BLaER1 treated with 17β-estradiol and CSF1 and Interleukin-3, amounts not matched to agents 10 nM and 100 nM (cell line): ENCODE results near the gene RMC1.
"Not testable (repeated sequence)": the region's sequence is repeated elsewhere in the genome, so short reads cannot be mapped to it uniquely, and the experiment has no call there.

ENCODE experiments used
- H3K27ac ChIP-seq, 11 experiments: shearing (Covaris generic); formaldehyde crosslinking; 2 replicates each; pipeline ENCODE4 v1.8.1; 2022
- H3K27me3 ChIP-seq, 11 experiments: shearing (Covaris generic); formaldehyde crosslinking; 2 replicates each; pipeline ENCODE4 v1.8.1; 2022
- H3K36me3 ChIP-seq, 11 experiments: shearing (Covaris generic); formaldehyde crosslinking; 2 replicates each; pipeline ENCODE4 v1.8.1; 2022
- H3K4me1 ChIP-seq, 10 experiments: shearing (Covaris generic); formaldehyde crosslinking; 2 replicates each; pipeline ENCODE4 v1.8.1; 2022
- H3K4me2 ChIP-seq, 11 experiments: shearing (Covaris generic); formaldehyde crosslinking; 2 replicates each; pipeline ENCODE4 v1.8.1; 2022
- H3K4me3 ChIP-seq, 10 experiments: shearing (Covaris generic); formaldehyde crosslinking; 2 replicates each; pipeline ENCODE4 v1.8.1; 2022
- H3K9ac ChIP-seq, 11 experiments: shearing (Covaris generic); formaldehyde crosslinking; 2 replicates each; pipeline ENCODE4 v1.8.1; 2022
- H3K9me3 ChIP-seq, 11 experiments: shearing (Covaris generic); formaldehyde crosslinking; replicated peaks in 1 of 11; 2 replicates each; pipeline ENCODE4 v1.8.1; 2022
- H4K20me1 ChIP-seq, 11 experiments: shearing (Covaris generic); formaldehyde crosslinking; 2 replicates each; pipeline ENCODE4 v1.8.1; 2022
- Cebpa-rat ChIP-seq, 11 experiments: shearing (Covaris generic); IDR thresholded peaks; 2 replicates each; pipeline ENCODE4 v1.8.1; 2022

The RMC1 gene

GRCh38 chr18:23468753-23469459 is 34.4 kb upstream of the RMC1 start:
- peaks cover 0 to 12% (median 0%) of the 10 kb centered on the region in 10 experiments; a peak in 4 of 20 replicates for H3K4me1 ChIP-seq
- peaks cover 0 to 95% (median 0%) of the 10 kb centered on the region in 11 experiments; a peak in 9 of 22 replicates for H4K20me1 ChIP-seq
- no peak overlapping the region for H3K9ac ChIP-seq
- no peak for TF ChIP-seq Cebpa-rat (IDR thresholded peaks at IDR 0.05)
- no peak overlapping the region for H3K4me2 ChIP-seq
- H3K27ac ChIP-seq = no peak overlapping the region
- H3K9me3 ChIP-seq = no peaks in the 10 kb centered on the region
- H3K4me3 ChIP-seq = no peak overlapping the region
- H3K27me3 ChIP-seq = no peaks in the 10 kb centered on the region
- peaks cover 94 to 98% (median 97%) of the 10 kb centered on the region in 11 experiments for H3K36me3 ChIP-seq

- Histone ChIP-seq H3K9me3 (no peaks in the 10 kb centered on the region), H3K27me3 (no peaks in the 10 kb centered on the region), H3K4me3 (no peak overlapping the region), H4K20me1 (peaks cover 0 to 94% (median 5%) of the 10 kb centered on the region in 11 experiments; a peak in 9 of 22 replicates), H3K4me1 (peaks cover 0 to 12% (median 0%) of the 10 kb centered on the region in 10 experiments; a peak in 4 of 20 replicates), H3K9ac (no peak overlapping the region), H3K27ac (no peak overlapping the region), H3K36me3 (peaks cover 96 to 98% (median 98%) of the 10 kb centered on the region in 11 experiments), H3K4me2 (no peak overlapping the region)
- TF ChIP-seq Cebpa-rat (IDR thresholded peaks at IDR 0.05) = no peak
Measured at GRCh38 chr18:23470620-23471387, 32.5 kb upstream of the RMC1 start.

- H3K27me3 ChIP-seq = no peaks in the 10 kb centered on the region
- peaks cover 0 to 12% (median 0%) of the 10 kb centered on the region in 10 experiments; a peak in 4 of 20 replicates for H3K4me1 ChIP-seq
- H3K9ac ChIP-seq = no peak overlapping the region
- peaks cover 0 to 94% (median 5%) of the 10 kb centered on the region in 11 experiments; a peak in 9 of 22 replicates for H4K20me1 ChIP-seq
- no peak for TF ChIP-seq Cebpa-rat (IDR thresholded peaks at IDR 0.05)
- peaks cover 96 to 98% (median 98%) of the 10 kb centered on the region in 11 experiments for H3K36me3 ChIP-seq
- no peak overlapping the region for H3K4me2 ChIP-seq
- H3K9me3 ChIP-seq = no peaks in the 10 kb centered on the region
- no peak overlapping the region for H3K27ac ChIP-seq
- no peak overlapping the region for H3K4me3 ChIP-seq
Measured at GRCh38 chr18:23471486-23471885, 31.8 kb upstream of the RMC1 start.

DNA sequence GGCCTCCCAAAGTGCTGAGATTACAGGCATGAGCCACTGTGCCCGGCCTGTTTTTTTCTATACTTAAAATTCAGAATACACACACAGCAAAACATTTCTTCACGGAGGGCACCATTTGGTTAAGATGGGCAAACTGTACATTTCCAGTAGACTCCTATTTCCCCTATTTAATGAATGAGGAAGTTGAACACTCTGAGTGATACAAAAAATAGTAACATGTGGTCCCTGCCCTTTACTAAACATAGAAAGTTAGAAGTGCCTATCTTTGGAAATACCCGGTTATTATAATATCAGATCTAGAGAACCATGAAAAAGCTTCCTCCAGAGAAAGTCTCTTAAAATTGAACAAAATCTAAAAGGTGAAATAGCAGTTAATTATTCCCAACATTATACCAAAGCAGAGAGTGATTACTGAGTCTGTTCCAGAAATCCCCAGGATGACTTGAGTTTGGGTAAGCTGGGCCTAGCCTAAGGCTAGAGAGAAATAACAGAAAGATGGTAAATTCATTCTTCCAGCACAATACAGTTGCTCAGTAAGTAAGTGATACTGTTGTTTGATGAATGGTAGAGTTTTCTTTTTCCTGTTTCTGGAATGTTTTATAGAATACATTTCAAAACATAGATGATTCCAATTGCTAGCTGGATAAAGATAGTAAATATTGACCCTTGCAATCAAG is 23.3 kb upstream of the RMC1 start:
- Histone ChIP-seq H3K4me1 (peaks cover 23 to 34% (median 29%) of the 10 kb centered on the region in 10 experiments), H3K27ac (peak overlapping the region in 10 of 11 experiments; percentile 28 to 81 (median 64); a peak in 19 of 22 replicates), H3K9ac (peak overlapping the region in 9 of 11 experiments; percentile 7 to 57 (median 28); a peak in 10 of 22 replicates), H4K20me1 (peaks cover 0 to 84% (median 0%) of the 10 kb centered on the region in 11 experiments; a peak in 7 of 22 replicates), H3K27me3 (no peaks in the 10 kb centered on the region), H3K36me3 (peaks cover 84 to 100% (median 90%) of the 10 kb centered on the region in 11 experiments), H3K4me2 (peak overlapping the region; percentile 33 to 79 (median 69)), H3K4me3 (no peak overlapping the region), H3K9me3 (no peaks in the 10 kb centered on the region)
- TF ChIP-seq Cebpa-rat (IDR thresholded peaks at IDR 0.05) = no peak

GRCh38 chr18:23484561-23485182 is 18.6 kb upstream of the RMC1 start:
- Histone ChIP-seq H3K27ac (peak overlapping the region in 1 of 11 experiments; percentile 2; a peak in 1 of 22 replicates), H4K20me1 (peaks cover 0 to 37% (median 0%) of the 10 kb centered on the region in 11 experiments; a peak in 6 of 22 replicates), H3K9me3 (peaks cover 0 to 5% (median 0%) of the 10 kb centered on the region in 11 experiments; a peak in 1 of 22 replicates), H3K9ac (no peak overlapping the region), H3K4me2 (no peak overlapping the region), H3K4me3 (no peak overlapping the region), H3K36me3 (peaks cover 38 to 53% (median 43%) of the 10 kb centered on the region in 11 experiments), H3K27me3 (no peaks in the 10 kb centered on the region), H3K4me1 (peaks cover 13 to 40% (median 30%) of the 10 kb centered on the region in 10 experiments)
- TF ChIP-seq Cebpa-rat (IDR thresholded peaks at IDR 0.05) = no peak

DNA sequence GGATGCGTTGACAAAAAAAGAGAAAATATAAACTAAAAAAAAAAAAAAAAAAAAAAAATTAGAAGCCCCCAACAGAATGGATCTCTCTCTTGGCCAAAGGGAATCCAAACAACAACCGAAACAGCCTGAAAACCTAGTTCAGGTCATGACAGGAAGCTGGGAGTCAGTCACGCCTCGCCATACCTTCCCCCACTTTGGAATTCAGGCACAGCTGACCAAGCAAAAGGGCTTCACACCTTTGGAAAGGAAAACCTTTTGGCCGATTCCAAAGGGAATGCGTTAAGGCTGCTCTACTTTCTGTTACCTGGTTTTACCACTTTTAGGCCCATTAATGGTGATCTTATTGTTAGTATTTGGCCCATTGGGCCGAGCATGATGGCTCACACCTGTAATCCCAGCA is 17.9 kb upstream of the RMC1 start:
- no peaks in the 10 kb centered on the region for H3K27me3 ChIP-seq
- no peak for TF ChIP-seq Cebpa-rat (IDR thresholded peaks at IDR 0.05)
- peaks cover 7 to 33% (median 23%) of the 10 kb centered on the region in 10 experiments; a peak in 19 of 20 replicates for H3K4me1 ChIP-seq
- H3K9me3 ChIP-seq = peaks cover 3 to 12% (median 4%) of the 10 kb centered on the region in 11 experiments; a peak in 17 of 22 replicates
- H4K20me1 ChIP-seq = peaks cover 0 to 30% (median 0%) of the 10 kb centered on the region in 11 experiments; a peak in 6 of 22 replicates
- 0 out of 22 replicates have a peak overlapping the region, but pooled peaks of 1 of the 11 experiments have one; percentile 2 for H3K27ac ChIP-seq
- no peak overlapping the region for H3K4me2 ChIP-seq
- peaks cover 31 to 46% (median 37%) of the 10 kb centered on the region in 11 experiments for H3K36me3 ChIP-seq
- H3K9ac ChIP-seq = no peak overlapping the region
- H3K4me3 ChIP-seq = no peak overlapping the region

- no peak for TF ChIP-seq Cebpa-rat (IDR thresholded peaks at IDR 0.05)
- H3K27ac ChIP-seq = peak overlapping the region; percentile 13 to 64 (median 46); a peak in 17 of 22 replicates
- peak overlapping the region; percentile 9 to 63 (median 48); a peak in 15 of 22 replicates for H3K9ac ChIP-seq
- H3K4me3 ChIP-seq = 0 out of 20 replicates have a peak overlapping the region, but pooled peaks of 1 of the 10 experiments have one; percentile 11
- H3K36me3 ChIP-seq = peaks cover 6 to 20% (median 12%) of the 10 kb centered on the region in 11 experiments; a peak in 21 of 22 replicates
- H4K20me1 ChIP-seq = peaks cover 0 to 5% (median 0%) of the 10 kb centered on the region in 11 experiments; a peak in 2 of 22 replicates
- H3K9me3 ChIP-seq = peaks cover 9 to 28% (median 16%) of the 10 kb centered on the region in 11 experiments; a peak in 19 of 22 replicates
- peaks cover 7 to 25% (median 18%) of the 10 kb centered on the region in 10 experiments; a peak in 19 of 20 replicates for H3K4me1 ChIP-seq
- H3K4me2 ChIP-seq = peak overlapping the region; percentile 9 to 84 (median 60); a peak in 20 of 22 replicates
- H3K27me3 ChIP-seq = no peaks in the 10 kb centered on the region
Measured at GRCh38 chr18:23487738-23488570, 15.4 kb upstream of the RMC1 start.

- H3K4me3 ChIP-seq, H3K4me2 ChIP-seq, H4K20me1 ChIP-seq, H3K27me3 ChIP-seq, H3K36me3 ChIP-seq, H3K27ac ChIP-seq, H3K9ac ChIP-seq: not testable (repeated sequence)
- H3K9me3 ChIP-seq = peaks cover 9 to 34% (median 20%) of the 10 kb centered on the region in 11 experiments; a peak in 19 of 22 replicates
- peaks cover 7 to 25% (median 18%) of the 10 kb centered on the region in 10 experiments; a peak in 19 of 20 replicates for H3K4me1 ChIP-seq
Measured at GRCh38 chr18:23489586-23489985, 13.7 kb upstream of the RMC1 start.
